HL-60 (cell line): ENCODE measurements around the gene RNF112.

Source experiments
- DNase-seq, 2 experiments: peaks; one replicate each; pipeline ENCODE4 v3.0.0-alpha.2; 2010 to 2020; ENCODE audit warnings: low read depth in 1 of 2, low spot score in 1 of 2
- H3K27ac ChIP-seq: fragments of 250-450 bp; sonication (Bioruptor Pico); replicated peaks from 2 replicates; pipeline ENCODE4 v1.5.1; 2020; ENCODE audit warnings: mild to moderate bottlenecking, moderate library complexity
- H3K27me3 ChIP-seq: fragments of 250-450 bp; sonication (Bioruptor Pico); 2 replicates; pipeline ENCODE4 v1.5.1; 2021; ENCODE audit warnings: mild to moderate bottlenecking, moderate library complexity; ENCODE audit not compliant: insufficient read depth, poor library complexity, severe bottlenecking
- H3K4me3 ChIP-seq: replicated peaks from 2 replicates; pipeline ENCODE4 v1.5.1; 2011; ENCODE audit warnings: mild to moderate bottlenecking, control low read depth, low read length; ENCODE audit not compliant: insufficient read depth
- GABPA ChIP-seq: IDR thresholded peaks from 2 replicates; pipeline ENCODE4 v1.6.1; 2012; ENCODE audit warnings: low read depth
- POLR2AphosphoS5 ChIP-seq: IDR thresholded peaks from 2 replicates; pipeline ENCODE4 v1.6.1; 2012; ENCODE audit warnings: low read depth
- REST ChIP-seq: IDR thresholded peaks from 2 replicates; pipeline ENCODE4 v1.6.1; 2012; ENCODE audit warnings: low read depth; ENCODE audit not compliant: insufficient replicate concordance
- SPI1 ChIP-seq: IDR thresholded peaks from 2 replicates; pipeline ENCODE4 v1.6.1; 2012; ENCODE audit warnings: low read depth, mild to moderate bottlenecking, borderline replicate concordance
- TF ChIP-seq, protein P1 (sequence below): IDR thresholded peaks from one replicate; pipeline ENCODE4 v1.5.1; 2011; ENCODE audit warnings: low read length, control low read depth, inconsistent platforms; ENCODE audit not compliant: insufficient read depth

RNF112 gene

DNA sequence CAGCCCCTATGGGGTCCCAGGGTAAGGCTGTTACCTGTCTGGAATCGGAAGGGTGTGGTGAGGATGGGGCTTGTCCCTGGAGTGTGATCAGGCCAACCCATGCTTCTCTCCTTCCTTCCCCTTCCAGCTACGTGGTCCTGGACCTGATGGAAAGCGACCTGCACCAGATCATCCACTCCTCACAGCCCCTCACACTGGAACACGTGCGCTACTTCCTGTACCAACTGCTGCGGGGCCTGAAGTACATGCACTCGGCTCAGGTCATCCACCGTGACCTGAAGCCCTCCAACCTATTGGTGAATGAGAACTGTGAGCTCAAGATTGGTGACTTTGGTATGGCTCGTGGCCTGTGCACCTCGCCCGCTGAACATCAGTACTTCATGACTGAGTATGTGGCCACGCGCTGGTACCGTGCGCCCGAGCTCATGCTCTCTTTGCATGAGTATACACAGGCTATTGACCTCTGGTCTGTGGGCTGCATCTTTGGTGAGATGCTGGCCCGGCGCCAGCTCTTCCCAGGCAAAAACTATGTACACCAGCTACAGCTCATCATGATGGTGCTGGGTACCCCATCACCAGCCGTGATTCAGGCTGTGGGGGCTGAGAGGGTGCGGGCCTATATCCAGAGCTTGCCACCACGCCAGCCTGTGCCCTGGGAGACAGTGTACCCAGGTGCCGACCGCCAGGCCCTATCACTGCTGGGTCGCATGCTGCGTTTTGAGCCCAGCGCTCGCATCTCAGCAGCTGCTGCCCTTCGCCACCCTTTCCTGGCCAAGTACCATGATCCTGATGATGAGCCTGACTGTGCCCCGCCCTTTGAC lies 30.3 kb upstream of the RNF112 start:
- no peak for DNase-seq
- Histone ChIP-seq H3K27me3 (no peaks in the 10 kb centered on the region), H3K27ac (no peak overlapping the region), H3K4me3 (no peak overlapping the region)
- TF ChIP-seq POLR2AphosphoS5 (no peak), REST (no peak), SPI1 (no peak), GABPA (no peak)
- TF ChIP-seq, protein P1, sequence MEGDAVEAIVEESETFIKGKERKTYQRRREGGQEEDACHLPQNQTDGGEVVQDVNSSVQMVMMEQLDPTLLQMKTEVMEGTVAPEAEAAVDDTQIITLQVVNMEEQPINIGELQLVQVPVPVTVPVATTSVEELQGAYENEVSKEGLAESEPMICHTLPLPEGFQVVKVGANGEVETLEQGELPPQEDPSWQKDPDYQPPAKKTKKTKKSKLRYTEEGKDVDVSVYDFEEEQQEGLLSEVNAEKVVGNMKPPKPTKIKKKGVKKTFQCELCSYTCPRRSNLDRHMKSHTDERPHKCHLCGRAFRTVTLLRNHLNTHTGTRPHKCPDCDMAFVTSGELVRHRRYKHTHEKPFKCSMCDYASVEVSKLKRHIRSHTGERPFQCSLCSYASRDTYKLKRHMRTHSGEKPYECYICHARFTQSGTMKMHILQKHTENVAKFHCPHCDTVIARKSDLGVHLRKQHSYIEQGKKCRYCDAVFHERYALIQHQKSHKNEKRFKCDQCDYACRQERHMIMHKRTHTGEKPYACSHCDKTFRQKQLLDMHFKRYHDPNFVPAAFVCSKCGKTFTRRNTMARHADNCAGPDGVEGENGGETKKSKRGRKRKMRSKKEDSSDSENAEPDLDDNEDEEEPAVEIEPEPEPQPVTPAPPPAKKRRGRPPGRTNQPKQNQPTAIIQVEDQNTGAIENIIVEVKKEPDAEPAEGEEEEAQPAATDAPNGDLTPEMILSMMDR, result no peak

GRCh38 chr17:19381361-19381740 lies 29.7 kb upstream of the RNF112 start:
- no peak for DNase-seq
- H3K27ac ChIP-seq, result no peak overlapping the region
- H3K4me3 ChIP-seq, result no peak overlapping the region
- H3K27me3 ChIP-seq, result no peaks in the 10 kb centered on the region
- TF ChIP-seq GABPA, result no peak
- TF ChIP-seq, protein P1, result no peak
- no peak for TF ChIP-seq POLR2AphosphoS5
- no peak for TF ChIP-seq SPI1
- no peak for TF ChIP-seq REST

DNA sequence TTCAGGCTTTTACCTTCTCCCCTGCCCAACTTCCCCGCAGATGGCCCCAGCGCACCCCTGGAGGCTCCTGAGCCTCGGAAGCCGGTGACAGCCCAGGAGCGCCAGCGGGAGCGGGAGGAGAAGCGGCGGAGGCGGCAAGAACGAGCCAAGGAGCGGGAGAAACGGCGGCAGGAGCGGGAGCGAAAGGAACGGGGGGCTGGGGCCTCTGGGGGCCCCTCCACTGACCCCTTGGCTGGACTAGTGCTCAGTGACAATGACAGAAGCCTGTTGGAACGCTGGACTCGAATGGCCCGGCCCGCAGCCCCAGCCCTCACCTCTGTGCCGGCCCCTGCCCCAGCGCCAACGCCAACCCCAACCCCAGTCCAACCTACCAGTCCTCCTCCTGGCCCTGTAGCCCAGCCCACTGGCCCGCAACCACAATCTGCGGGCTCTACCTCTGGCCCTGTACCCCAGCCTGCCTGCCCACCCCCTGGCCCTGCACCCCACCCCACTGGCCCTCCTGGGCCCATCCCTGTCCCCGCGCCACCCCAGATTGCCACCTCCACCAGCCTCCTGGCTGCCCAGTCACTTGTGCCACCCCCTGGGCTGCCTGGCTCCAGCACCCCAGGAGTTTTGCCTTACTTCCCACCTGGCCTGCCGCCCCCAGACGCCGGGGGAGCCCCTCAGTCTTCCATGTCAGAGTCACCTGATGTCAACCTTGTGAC lies 29.1 kb upstream of the RNF112 start:
- no peaks in the 10 kb centered on the region for H3K27me3 ChIP-seq
- DNase-seq, result no peak
- no peak for TF ChIP-seq GABPA
- TF ChIP-seq POLR2AphosphoS5, result no peak
- no peak for TF ChIP-seq REST
- TF ChIP-seq, protein P1, result no peak
- TF ChIP-seq SPI1, result no peak
- H3K4me3 ChIP-seq, result no peak overlapping the region
- H3K27ac ChIP-seq, result no peak overlapping the region
